Bronchial epithelial cell (primary cell): ENCODE results near the gene SLC4A8. TPM values are rescaled to one million over a fixed set of nuclear protein-coding genes. Genes with fewer than 3 reads are reported as not detected.

ENCODE experiments used
- DNase-seq: peaks from one replicate; pipeline ENCODE4 v3.0.0-alpha.2; 2010; ENCODE audit warnings: low read depth
- FAIRE-seq: peaks from 2 replicates; lab custom pipeline; 2011; peaks lifted over from hg19 to GRCh38; lab: Jason Lieb, UNC
- H3K27me3 ChIP-seq: 2 replicates; pipeline ENCODE4 v1.5.1; 2011; ENCODE audit warnings: low read length; ENCODE audit not compliant: control insufficient read depth, insufficient read depth
- H3K36me3 ChIP-seq: 2 replicates; pipeline ENCODE4 v1.5.1; 2011; ENCODE audit warnings: low read length; ENCODE audit not compliant: control insufficient read depth, insufficient read depth
- H3K4me3 ChIP-seq: 2 replicates; pipeline ENCODE4 v1.5.1; 2011; ENCODE audit warnings: mild to moderate bottlenecking, low read depth, low read length, control low read depth
- CTCF ChIP-seq: IDR thresholded peaks from 2 replicates; pipeline ENCODE4 v1.5.1; 2011; ENCODE audit warnings: mild to moderate bottlenecking, moderate library complexity, low read length, control low read depth, inconsistent platforms; ENCODE audit not compliant: insufficient read depth, severe bottlenecking
- total RNA-seq: library from RNA; depleted of rRNA; stranded (reverse); fragments of >200 nt; gene quantifications from 2 replicates; pipeline ENCODE4 v1.2.1, GENCODE V29; 2014

Gene SLC4A8
- total RNA-seq, 1 donor from 2014 or later = 0.26 TPM

- DNase-seq = no peak
- no peak for FAIRE-seq
- H3K4me3 ChIP-seq = peak overlapping the region; percentile 62
- TF ChIP-seq CTCF = no peak
- H3K36me3 ChIP-seq = no peaks in the 10 kb centered on the region
- no peaks in the 10 kb centered on the region for H3K27me3 ChIP-seq
Measured at GRCh38 chr12:51392556-51393237, 31.9 kb upstream of the SLC4A8 start.

- no peak for TF ChIP-seq CTCF
- Histone ChIP-seq H3K36me3 (no peaks in the 10 kb centered on the region), H3K4me3 (no peak overlapping the region), H3K27me3 (no peaks in the 10 kb centered on the region)
- DNase-seq (peak; percentile 99), FAIRE-seq (peak; percentile 89)
Measured at GRCh38 chr12:51393676-51394545, 30.7 kb upstream of the SLC4A8 start.

DNA sequence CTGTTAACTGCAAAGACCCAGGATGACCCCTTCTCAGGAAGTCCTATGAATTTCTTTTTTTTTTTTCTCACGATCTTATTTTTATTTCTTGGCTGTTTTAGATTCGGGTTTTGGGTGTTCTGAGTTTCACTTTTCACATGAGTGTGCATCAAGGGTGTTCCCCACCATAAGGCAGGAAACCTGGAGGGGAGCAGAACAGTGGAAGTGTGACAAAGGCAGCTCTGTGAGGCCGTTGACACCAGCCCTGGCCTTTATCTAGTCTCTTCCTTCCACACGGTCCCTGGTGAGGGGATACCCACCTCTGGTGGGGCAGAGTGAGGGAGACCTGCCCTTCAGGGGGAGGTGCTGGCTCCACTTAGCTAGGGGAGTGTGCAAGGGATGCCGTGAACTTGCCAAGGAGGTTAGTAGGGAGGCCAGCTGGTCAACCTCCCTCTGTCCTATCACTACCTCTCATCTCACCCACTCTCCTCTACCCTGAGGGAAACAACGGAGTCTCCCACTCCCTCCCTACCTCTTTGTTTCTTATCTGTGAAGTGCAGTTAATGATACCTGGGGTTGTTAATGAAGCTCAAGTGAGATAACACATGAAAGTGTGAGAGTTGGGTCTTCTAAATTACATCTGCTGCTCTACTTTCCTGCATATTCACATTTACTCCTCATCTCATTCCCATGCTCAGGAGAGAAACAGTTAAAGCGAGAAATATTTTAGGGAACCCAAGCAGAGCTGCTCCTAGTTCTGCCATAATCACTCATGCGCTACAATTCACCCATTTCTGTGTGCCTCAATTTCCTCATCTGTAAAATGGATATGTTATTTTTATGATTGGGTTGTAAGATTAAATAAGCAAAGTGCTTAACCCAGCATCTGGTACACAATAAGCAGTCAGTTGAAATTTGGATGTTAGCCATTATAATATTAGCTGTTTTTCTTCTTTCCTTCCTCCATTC is 29.1 kb upstream of the SLC4A8 start:
- Histone ChIP-seq H3K27me3 (no peaks in the 10 kb centered on the region), H3K4me3 (no peak overlapping the region), H3K36me3 (no peaks in the 10 kb centered on the region)
- no peak for TF ChIP-seq CTCF
- no peak for FAIRE-seq
- DNase-seq = no peak

- H3K27me3 ChIP-seq = no peaks in the 10 kb centered on the region
- H3K36me3 ChIP-seq = no peaks in the 10 kb centered on the region
- no peak for TF ChIP-seq CTCF
- H3K4me3 ChIP-seq = no peak overlapping the region
- FAIRE-seq (no peak), DNase-seq (no peak)
Measured at GRCh38 chr12:51397670-51398069, 27.0 kb upstream of the SLC4A8 start.

DNA sequence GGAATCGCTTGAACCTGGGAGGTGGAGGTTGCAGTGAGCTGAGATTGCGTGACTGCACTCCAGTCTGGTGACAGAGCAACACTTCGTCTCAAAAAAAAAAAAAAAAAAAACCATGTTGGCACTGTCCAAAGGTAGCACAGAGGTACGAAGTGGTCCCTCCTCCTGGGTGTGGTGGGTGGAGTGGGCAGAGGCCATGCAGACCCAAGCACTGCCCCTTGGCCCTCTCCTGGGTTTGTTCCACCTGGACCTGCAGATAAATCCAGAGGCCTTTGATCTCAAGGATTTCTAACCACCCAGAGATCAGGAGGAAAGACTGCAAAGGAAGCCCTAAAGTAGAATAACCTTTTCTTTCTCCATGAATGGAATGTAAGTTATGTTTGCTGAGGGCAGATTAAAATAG is 24.7 kb upstream of the SLC4A8 start:
- H3K4me3 ChIP-seq = no peak overlapping the region
- H3K36me3 ChIP-seq = no peaks in the 10 kb centered on the region
- no peak for FAIRE-seq
- no peak for TF ChIP-seq CTCF
- DNase-seq = no peak
- H3K27me3 ChIP-seq = no peaks in the 10 kb centered on the region
